ENCODE results near the gene IL10RA. TPM values are rescaled to one million over a fixed set of nuclear protein-coding genes. Genes with fewer than 3 reads are reported as not detected.

IL10RA gene
- total and polyA plus RNA-seq, 2 of the 4 experiments (the other 2 are of a cell fraction): 0.12 TPM; not detected in 1

DNA sequence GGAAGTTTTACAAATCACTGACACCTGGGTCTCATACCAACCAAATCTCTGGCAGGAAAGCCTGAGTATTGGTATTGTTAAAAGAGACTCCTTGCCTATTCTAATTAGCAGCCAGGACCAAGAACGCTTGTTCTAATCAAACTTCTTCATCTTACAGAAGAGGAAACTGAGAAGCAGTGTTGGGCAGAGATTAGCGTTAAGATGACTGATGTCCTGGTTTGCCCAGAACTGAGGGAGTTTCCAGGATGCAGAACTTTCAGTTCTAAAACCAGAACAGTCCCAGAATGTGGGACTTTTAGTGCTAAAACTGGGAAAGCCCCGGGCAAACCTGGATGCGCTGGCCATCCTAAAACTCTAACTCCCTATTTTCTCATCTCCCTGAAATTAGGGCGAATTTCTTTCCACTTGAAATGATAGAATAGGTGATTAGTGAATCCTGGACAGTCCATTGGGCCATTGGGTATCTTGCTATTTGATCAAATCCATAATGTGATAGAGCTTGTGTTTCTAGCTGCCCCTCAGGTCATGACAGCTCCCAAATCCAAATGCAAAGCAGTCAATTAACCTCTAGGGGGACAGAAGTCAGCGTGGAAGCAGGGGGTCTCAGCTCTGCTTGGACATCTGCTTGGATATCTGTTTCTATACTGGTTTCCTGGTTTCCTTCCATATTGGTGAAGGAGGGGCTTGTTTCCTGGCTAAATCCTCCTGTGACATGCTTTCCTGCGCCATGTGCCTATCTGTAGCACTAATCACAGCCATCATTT is 41.0 kb upstream of the IL10RA start:
- no peaks in the 10 kb centered on the region for H3K36me3 ChIP-seq (ENCODE audit: control insufficient read depth, insufficient read depth, low read length)
- dilution Hi-C loops (cut with HindIII; ENCODE audit: low sequenced_read_pairs, unreplicated experiment): no loop called here
- H4K8ac ChIP-seq (ENCODE audit: low read depth in 2 of 2, low read length in 2 of 2): no peak overlapping the region
- no peak overlapping the region for H4K5ac ChIP-seq (ENCODE audit: low read depth, low read length)
- ChIA-PET CTCF (interaction anchor here (0.6 to 0.8 kb wide), 3 partner anchors 79 to 127 kb away, joined by 3 read pairs; no protein-coding TSS in a partner anchor), POLR2A (ENCODE audit: unreplicated experiment) (no interaction called here)
- no peak overlapping the region for H2AK5ac ChIP-seq (ENCODE audit: low read depth, low read length)
- no peak overlapping the region for H4K91ac ChIP-seq (ENCODE audit: insufficient read depth, low read depth, low read length)
- H3K4me1 ChIP-seq (ENCODE audit: control insufficient read depth, insufficient read depth, low read length): no peaks in the 10 kb centered on the region
- H3K9me3 ChIP-seq (ENCODE audit: control insufficient read depth, insufficient read depth, low read length): no peaks in the 10 kb centered on the region
- H3K9me1 ChIP-seq (ENCODE audit: insufficient read depth, low read length): no peaks in the 10 kb centered on the region
- H3K56ac ChIP-seq (ENCODE audit: extremely low read depth, insufficient read depth, low read length): no peak overlapping the region
- WGBS, 2 experiments (ENCODE audit: extremely low coverage in 2 of 2, insufficient read length in 1 of 2): 67% methylated on average over 1 of the region's 7 CpGs; no CpG with 5 or more reads in 1 of the 2 experiments
- ATAC-seq (ENCODE audit: low read depth) (no peak), DNase-seq (no peak)
- in situ Hi-C loops (cut with MboI; ENCODE audit: low sequenced_read_pairs): loop anchor here (5.0 kb wide), 1 partner anchor 103 kb away; no protein-coding TSS in a partner anchor
- no peak for TF ChIP-seq RFX5 (IDR thresholded peaks at IDR 0.05; ENCODE audit: low read depth, low read length)
- intact Hi-C loops (cut with micrococcal nuclease): no loop called here
- no peak overlapping the region for H3K14ac ChIP-seq (replicated peaks; ENCODE audit: low read depth, low read length)
- H3K23ac ChIP-seq (ENCODE audit: low read depth, low read length): no peak overlapping the region
- no peak overlapping the region for H2BK20ac ChIP-seq (ENCODE audit: low read depth, low read length)
- no peak overlapping the region for H3K18ac ChIP-seq (ENCODE audit: low read depth, low read length)
- no TSS peak for BruUV-seq (replicated peaks)
- no peak overlapping the region for H2BK5ac ChIP-seq (ENCODE audit: low read depth, low read length, poor library complexity, severe bottlenecking)
- no peak overlapping the region for H2BK120ac ChIP-seq (ENCODE audit: low read depth, low read length)
- no peak overlapping the region for H3K9ac ChIP-seq (ENCODE audit: low read depth, low read length)
- H3K4me2 ChIP-seq (ENCODE audit: low read depth, low read length): no peak overlapping the region
- peaks cover 6% of the 10 kb centered on the region for H3K27me3 ChIP-seq (ENCODE audit: control insufficient read depth, insufficient read depth, low read length)
- H2BK15ac ChIP-seq (ENCODE audit: low read depth, low read length): no peak overlapping the region
- no peak overlapping the region for H3K4ac ChIP-seq (ENCODE audit: low read depth, low read length)
- no peak overlapping the region for H2AK9ac ChIP-seq (replicated peaks; ENCODE audit: low read depth, low read length, poor library complexity)
- H3K79me1 ChIP-seq (ENCODE audit: low read depth in 1 of 2, low read length in 2 of 2): no peaks in the 10 kb centered on the region
- H4K20me1 ChIP-seq (ENCODE audit: insufficient read depth, low read length): no peaks in the 10 kb centered on the region
- H3K4me3 ChIP-seq (ENCODE audit: insufficient read depth, low read depth, low read length): no peak overlapping the region
- H3K27ac ChIP-seq (ENCODE audit: insufficient read depth, low read length): no peak overlapping the region
- H2AFZ ChIP-seq (replicated peaks; ENCODE audit: low read length, poor library complexity): no peak overlapping the region
